ENCODE results near the gene FOXP2.

FOXP2 gene

GRCh38 chr7:114660126-114660486, 245.5 kb downstream of the FOXP2 start:
- DNase-seq: no peak

- DNase-seq: no peak
Observed at GRCh38 chr7:114660753-114661152, 246.1 kb downstream of the FOXP2 start.

- no peak for DNase-seq
Observed at GRCh38 chr7:114662002-114662677, 247.5 kb downstream of the FOXP2 start.

- peak in 2 of 3 donors; percentile 10 to 28 for DNase-seq
Observed at GRCh38 chr7:114663502-114663901, 248.9 kb downstream of the FOXP2 start.

GRCh38 chr7:114670676-114671075, 256.1 kb downstream of the FOXP2 start:
- DNase-seq: no peak

- no peak for DNase-seq
Observed at GRCh38 chr7:114671563-114672123, 257.0 kb downstream of the FOXP2 start.

- no peak for DNase-seq
Observed at GRCh38 chr7:114678116-114678515, 263.5 kb downstream of the FOXP2 start.

GRCh38 chr7:114687238-114687637, 272.6 kb downstream of the FOXP2 start:
- no peak for DNase-seq

- DNase-seq: no peak
Observed at GRCh38 chr7:114688443-114689055, 273.9 kb downstream of the FOXP2 start.

- no peak for DNase-seq
Observed at GRCh38 chr7:114689406-114689805, 274.8 kb downstream of the FOXP2 start.

- DNase-seq: no peak
Observed at GRCh38 chr7:114691605-114692004, 277.0 kb downstream of the FOXP2 start.

- no peak for DNase-seq
Observed at GRCh38 chr7:114695182-114695581, 280.6 kb downstream of the FOXP2 start.

GRCh38 chr7:114700247-114700928, 285.8 kb downstream of the FOXP2 start:
- no peak for DNase-seq

GRCh38 chr7:114703677-114704076, 289.1 kb downstream of the FOXP2 start:
- no peak for DNase-seq

- DNase-seq: no peak
Observed at GRCh38 chr7:114708646-114709045, 294.0 kb downstream of the FOXP2 start.

GRCh38 chr7:114710499-114710898, 295.9 kb downstream of the FOXP2 start:
- DNase-seq: no peak

- DNase-seq: no peak
Observed at GRCh38 chr7:114711241-114711640, 296.6 kb downstream of the FOXP2 start.

- peak in 1 of 3 donors; percentile 4 for DNase-seq
Observed at GRCh38 chr7:114715907-114716306, 301.3 kb downstream of the FOXP2 start.

- DNase-seq: no peak
Observed at GRCh38 chr7:114718861-114719260, 304.2 kb downstream of the FOXP2 start.

GRCh38 chr7:114720725-114721124, 306.1 kb downstream of the FOXP2 start:
- no peak for DNase-seq

GRCh38 chr7:114722562-114722961, 307.9 kb downstream of the FOXP2 start:
- peak in 1 of 3 donors; percentile 2 for DNase-seq

- no peak for DNase-seq
Observed at GRCh38 chr7:114723308-114723707, 308.7 kb downstream of the FOXP2 start.

- DNase-seq: no peak
Observed at GRCh38 chr7:114740095-114740494, 325.5 kb downstream of the FOXP2 start.

GRCh38 chr7:114740941-114741340, 326.3 kb downstream of the FOXP2 start:
- DNase-seq: no peak
